OCI-LY1 (cell line): ENCODE measurements around the gene ATAD3C.

Experiments
- CTCF ChIP-seq: fragments of 200-600 bp; sonication (generic), shearing (Covaris generic); IDR thresholded peaks from 2 replicates; pipeline ENCODE4 v1.5.1; 2017; ENCODE audit warnings: mild to moderate bottlenecking, antibody characterized with exemption, low read length, moderate library complexity, mixed read lengths
- EZH2 ChIP-seq: fragments of 200-600 bp; sonication (generic), shearing (Covaris generic); IDR thresholded peaks from 2 replicates; pipeline ENCODE4 v1.8.0; 2017; ENCODE audit warnings: borderline replicate concordance, mixed run types, mild to moderate bottlenecking, antibody characterized with exemption, low read length, moderate library complexity, mixed read lengths

GRCh38 chr1:1402072-1402900, 47.2 kb upstream of the ATAD3C start:
- TF ChIP-seq CTCF (peak; percentile 76), EZH2 (no peak)
